GM19238 (cell line): ENCODE measurements around the gene THADA.
"Not testable (repeated sequence)": the region's sequence is repeated elsewhere in the genome, so short reads cannot be mapped to it uniquely, and the experiment has no call there.

Experiments
- DNase-seq: peaks from one replicate; pipeline ENCODE4 v3.0.0; 2011; ENCODE audit warnings: low spot score; ENCODE audit not compliant: insufficient read length

Gene THADA

DNA sequence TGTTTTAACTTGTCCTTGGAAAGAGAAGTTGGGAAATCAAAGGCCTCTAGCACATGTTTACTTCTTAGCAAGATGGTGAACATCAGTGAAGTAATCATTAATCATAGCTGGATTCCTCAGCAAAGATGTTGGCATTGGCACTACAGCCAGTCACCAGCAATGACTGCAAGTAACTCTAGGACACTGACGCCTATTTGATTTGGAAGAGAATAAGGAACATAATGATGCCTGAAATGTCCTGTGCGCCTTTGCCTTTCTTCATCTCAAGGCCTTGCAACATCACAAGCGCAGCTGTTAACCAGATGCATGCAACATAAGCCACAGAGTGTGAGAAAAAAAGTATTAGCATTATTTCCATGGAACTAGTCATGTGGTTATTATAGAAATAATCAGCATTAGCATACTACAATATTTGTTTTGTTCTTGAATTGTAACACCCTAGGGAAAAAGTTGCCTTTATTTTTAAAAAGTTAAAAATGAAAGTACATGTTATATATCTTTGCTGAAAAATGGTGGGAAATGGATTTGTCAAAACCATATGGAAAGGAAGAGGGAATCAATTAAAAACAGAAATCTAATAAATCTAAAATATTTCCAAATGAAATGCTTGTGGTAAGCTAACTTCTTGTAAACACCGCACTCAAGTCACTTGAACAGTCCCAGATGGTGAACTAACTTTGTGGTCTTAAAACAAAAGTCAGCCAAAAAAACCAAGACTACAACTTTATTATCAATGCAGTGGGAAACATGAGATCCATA is 55.6 kb downstream of the THADA start:
- DNase-seq = no peak

- no peak for DNase-seq
These were observed 56.4 kb downstream of the THADA start for GRCh38 chr2:43539436-43539835.

GRCh38 chr2:43538034-43538670 is 57.7 kb downstream of the THADA start:
- DNase-seq = no peak

GRCh38 chr2:43537137-43537536 is 58.7 kb downstream of the THADA start:
- DNase-seq = no peak

DNA sequence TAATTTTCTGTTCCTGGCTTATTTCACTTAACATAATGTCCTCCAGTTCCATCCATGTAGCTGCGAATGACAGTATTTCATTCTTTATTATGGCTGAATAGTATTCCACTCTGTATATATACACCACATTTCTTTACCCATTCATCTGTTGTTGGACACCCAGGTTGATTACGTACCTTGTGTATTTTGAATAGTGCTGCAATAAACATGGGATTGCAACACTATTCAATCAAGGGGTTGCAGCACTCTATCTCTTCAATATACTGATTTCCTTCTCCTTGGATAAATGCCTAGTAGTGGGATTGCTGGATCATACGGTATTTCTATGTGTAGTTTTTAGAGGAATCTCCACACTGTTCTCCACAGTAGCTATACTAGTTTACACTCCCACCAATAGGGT is 61.3 kb downstream of the THADA start:
- DNase-seq = no peak

DNA sequence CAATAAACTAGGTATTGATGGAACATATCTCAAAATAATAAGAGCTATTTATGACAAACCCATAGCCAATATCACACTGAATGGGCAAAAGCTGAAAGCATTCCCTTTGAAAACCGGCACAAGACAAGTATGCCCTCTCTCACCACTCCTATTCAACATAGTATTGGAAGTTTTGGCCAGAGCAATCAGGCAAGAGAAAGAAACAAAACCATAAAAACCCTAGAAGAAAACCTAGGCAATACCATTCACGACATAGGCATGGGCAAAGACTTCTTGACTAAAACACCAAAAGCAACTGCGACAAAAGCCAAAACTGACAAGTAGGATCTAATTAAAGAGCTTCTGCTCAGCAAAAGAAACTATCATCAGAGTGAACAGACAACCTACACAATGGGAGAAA is 63.3 kb downstream of the THADA start:
- DNase-seq = not testable (repeated sequence)

DNA sequence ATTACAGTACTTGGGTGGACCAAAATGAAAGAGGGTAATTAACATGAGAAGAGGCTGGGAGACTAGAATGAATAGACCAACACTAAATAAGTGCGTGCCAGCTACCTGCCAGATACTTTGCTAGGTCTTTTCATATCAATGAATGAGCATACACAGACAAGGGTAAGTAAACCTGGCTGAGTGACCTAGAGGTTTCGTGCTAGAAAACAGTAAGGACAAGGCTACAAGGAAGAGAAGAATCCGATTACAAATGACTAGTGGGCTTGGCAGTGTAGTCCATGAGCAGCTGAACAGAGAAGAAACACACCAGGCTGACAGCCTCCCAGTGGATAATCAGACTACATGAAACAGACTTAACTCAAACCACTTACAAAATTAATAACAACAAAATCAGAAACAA is 64.6 kb downstream of the THADA start:
- no peak for DNase-seq

GRCh38 chr2:43526994-43527393 is 68.8 kb downstream of the THADA start:
- no peak for DNase-seq

- no peak for DNase-seq
These were observed 70.3 kb downstream of the THADA start for GRCh38 chr2:43525506-43525905.

- no peak for DNase-seq
These were observed 71.5 kb downstream of the THADA start for GRCh38 chr2:43524177-43524965.

DNA sequence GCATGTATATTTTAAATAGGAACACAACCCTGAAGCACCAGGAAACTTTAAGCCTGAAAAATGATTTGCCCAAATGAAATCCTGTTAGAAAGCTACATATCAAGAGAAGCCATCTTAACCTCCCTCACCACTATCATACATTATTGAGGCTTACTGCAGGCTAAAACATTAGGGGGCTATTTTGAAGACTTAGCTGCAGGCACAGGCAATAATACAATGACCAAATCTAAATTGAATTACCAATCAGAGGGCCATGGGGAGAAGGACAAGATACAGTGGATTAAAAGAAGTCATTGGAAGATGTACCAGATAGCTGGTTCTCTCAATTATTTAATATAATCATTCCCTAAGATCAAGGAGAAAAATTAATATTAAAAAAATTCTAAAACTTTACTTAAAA is 73.7 kb downstream of the THADA start:
- no peak for DNase-seq

- DNase-seq = no peak
These were observed 74.3 kb downstream of the THADA start for GRCh38 chr2:43521568-43521967.

- DNase-seq = no peak
These were observed 74.9 kb downstream of the THADA start for GRCh38 chr2:43520919-43521318.

- no peak for DNase-seq
These were observed 76.1 kb downstream of the THADA start for GRCh38 chr2:43519643-43520221.

DNA sequence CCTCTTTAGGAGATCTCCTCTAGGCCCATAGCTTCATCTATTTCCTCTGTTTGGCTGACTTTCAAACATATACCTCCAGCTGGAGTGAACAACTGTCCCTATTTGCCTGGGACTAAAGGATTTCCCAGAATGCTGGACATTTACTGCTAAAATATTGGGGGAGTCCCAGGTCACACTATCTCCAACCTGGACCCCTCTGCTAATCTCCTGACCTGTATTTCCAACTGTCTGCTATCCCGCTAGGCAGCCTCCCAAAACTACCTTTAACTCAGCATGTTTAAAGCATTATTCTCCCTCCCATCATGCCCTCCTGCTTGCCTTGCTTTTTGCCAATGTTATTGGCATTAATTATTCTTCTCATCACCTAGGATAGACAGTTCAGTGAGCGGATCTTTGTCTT is 77.1 kb downstream of the THADA start:
- no peak for DNase-seq

DNA sequence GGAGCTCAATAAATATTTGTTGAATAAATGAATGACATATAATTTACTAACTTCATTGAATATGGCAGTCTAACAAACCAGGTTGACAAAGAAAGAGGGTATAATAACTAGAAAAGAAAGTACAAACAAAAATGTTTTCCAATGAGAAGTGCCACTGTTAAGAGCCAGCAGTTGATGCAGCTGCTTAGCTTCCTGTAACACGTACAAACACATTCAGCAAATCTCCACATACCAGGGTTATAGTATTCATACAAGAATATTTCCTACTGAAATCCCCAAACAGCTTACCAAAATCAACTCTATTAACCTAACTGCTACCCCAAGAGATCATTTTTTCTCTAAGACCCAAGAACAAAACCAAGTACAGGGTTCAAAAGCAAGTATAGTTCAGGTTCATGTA is 77.7 kb downstream of the THADA start:
- no peak for DNase-seq

- DNase-seq = no peak
These were observed 79.9 kb downstream of the THADA start for GRCh38 chr2:43515807-43516497.

GRCh38 chr2:43515248-43515647 is 80.6 kb downstream of the THADA start:
- DNase-seq = no peak

DNA sequence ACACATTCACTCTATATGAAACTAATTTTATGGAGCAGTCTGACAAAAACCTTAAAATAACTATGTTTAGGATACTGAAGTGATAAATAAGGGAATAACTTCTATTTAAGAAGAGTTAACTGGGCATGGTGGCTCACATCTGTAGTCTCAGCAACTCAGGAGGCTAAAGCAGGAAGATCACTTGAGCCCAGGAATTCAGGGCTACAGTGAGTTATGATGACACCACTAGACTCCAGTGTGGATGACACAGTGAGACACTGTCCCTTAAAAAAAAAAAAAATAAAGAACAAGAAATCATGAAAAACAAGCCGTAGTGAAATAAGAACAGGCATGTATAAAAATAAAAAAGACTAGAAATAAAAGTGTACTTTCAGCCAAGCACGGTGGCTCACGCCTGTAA is 82.0 kb downstream of the THADA start:
- no peak for DNase-seq

GRCh38 chr2:43513216-43513615 is 82.6 kb downstream of the THADA start:
- DNase-seq = peak; percentile 7

GRCh38 chr2:43511199-43511598 is 84.6 kb downstream of the THADA start:
- no peak for DNase-seq
